ENCODE data around the gene SHISA5. TPM values are rescaled to one million over a fixed set of nuclear protein-coding genes. Genes with fewer than 3 reads are reported as not detected.

SHISA5 gene
- total RNA-seq, 1 donor from 2014 or later: 333 TPM

GRCh38 chr3:48501196-48501595 is 2.8 kb downstream of the SHISA5 start:
- Histone ChIP-seq H2AFZ (ENCODE audit: low read depth, low read length) (no peak overlapping the region), H4K20me1 (ENCODE audit: insufficient read depth, low read length) (peaks cover 18% of the 10 kb centered on the region), H3K27me3 (ENCODE audit: insufficient read depth, low read length) (no peaks in the 10 kb centered on the region), H3K4me3 (ENCODE audit: insufficient read depth, low read depth, low read length) (no peak overlapping the region), H3K79me2 (ENCODE audit: insufficient read depth, low read length) (peaks cover 29% of the 10 kb centered on the region), H3K27ac (ENCODE audit: low read depth, low read length) (no peak overlapping the region), H3K4me2 (ENCODE audit: low read length) (no peak overlapping the region), H3K9ac (ENCODE audit: low read length) (no peak overlapping the region), H3K36me3 (ENCODE audit: insufficient read depth, low read length) (peaks cover 3% of the 10 kb centered on the region), H3K9me3 (ENCODE audit: insufficient read depth, low read depth, low read length) (no peaks in the 10 kb centered on the region), H3K4me1 (ENCODE audit: insufficient read depth, low read length) (peaks cover 21% of the 10 kb centered on the region)
- Mint-ChIP-seq H3K4me3 (ENCODE audit: unreplicated experiment) (no peak overlapping the region), H3K27me3 (ENCODE audit: low read depth, unreplicated experiment) (no peaks in the 10 kb centered on the region), H3K36me3 (ENCODE audit: low read depth, unreplicated experiment) (peaks cover 19% of the 10 kb centered on the region), H3K4me1 (ENCODE audit: low read depth, unreplicated experiment) (peaks cover 14% of the 10 kb centered on the region), H3K9me3 (ENCODE audit: unreplicated experiment) (peaks cover 3% of the 10 kb centered on the region), H3K27ac (ENCODE audit: unreplicated experiment) (peak overlapping the region; percentile 75)
- TF ChIP-seq CTCF (IDR thresholded peaks at IDR 0.05; ENCODE audit: insufficient read depth, low read depth, low read length): no peak
- TF ChIP-seq EZH2 (IDR thresholded peaks at IDR 0.05; ENCODE audit: insufficient read depth, low read length): no peak
- DNase-seq (ENCODE audit: low read depth): no peak
- no peak for FAIRE-seq

DNA sequence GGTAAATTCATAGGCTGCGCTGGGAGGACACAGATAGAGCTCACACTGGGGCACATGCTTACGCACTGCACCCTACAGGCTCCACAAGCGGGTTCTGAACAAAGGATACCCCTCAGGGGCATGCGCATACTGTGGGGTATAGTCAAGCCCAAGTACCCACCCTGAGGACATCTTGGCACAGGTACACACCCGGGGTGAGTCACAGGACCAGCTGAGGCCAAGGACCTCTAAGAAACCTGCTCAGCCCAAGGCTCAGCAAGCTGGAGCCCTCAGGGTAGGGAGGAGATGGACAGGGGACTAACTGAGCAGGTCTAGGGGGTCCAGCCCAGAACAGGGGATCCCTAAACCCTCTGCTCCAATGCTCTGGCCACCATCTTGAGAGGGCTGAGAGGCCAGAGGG is 3.3 kb downstream of the SHISA5 start:
- TF ChIP-seq CTCF (IDR thresholded peaks at IDR 0.05; ENCODE audit: insufficient read depth, low read depth, low read length): no peak
- TF ChIP-seq EZH2 (IDR thresholded peaks at IDR 0.05; ENCODE audit: insufficient read depth, low read length): no peak
- Histone ChIP-seq H2AFZ (ENCODE audit: low read depth, low read length) (no peak overlapping the region), H3K79me2 (ENCODE audit: insufficient read depth, low read length) (peaks cover 29% of the 10 kb centered on the region), H4K20me1 (ENCODE audit: insufficient read depth, low read length) (peaks cover 18% of the 10 kb centered on the region), H3K27ac (ENCODE audit: low read depth, low read length) (no peak overlapping the region), H3K36me3 (ENCODE audit: insufficient read depth, low read length) (peaks cover 3% of the 10 kb centered on the region), H3K4me1 (ENCODE audit: insufficient read depth, low read length) (peaks cover 21% of the 10 kb centered on the region), H3K9ac (ENCODE audit: low read length) (no peak overlapping the region), H3K4me2 (ENCODE audit: low read length) (no peak overlapping the region), H3K9me3 (ENCODE audit: insufficient read depth, low read depth, low read length) (no peaks in the 10 kb centered on the region), H3K4me3 (ENCODE audit: insufficient read depth, low read depth, low read length) (no peak overlapping the region), H3K27me3 (ENCODE audit: insufficient read depth, low read length) (no peaks in the 10 kb centered on the region)
- peaks cover 19% of the 10 kb centered on the region for H3K36me3 Mint-ChIP-seq (ENCODE audit: low read depth, unreplicated experiment)
- no peak overlapping the region for H3K4me3 Mint-ChIP-seq (ENCODE audit: unreplicated experiment)
- H3K4me1 Mint-ChIP-seq (ENCODE audit: low read depth, unreplicated experiment): peaks cover 14% of the 10 kb centered on the region
- no peaks in the 10 kb centered on the region for H3K27me3 Mint-ChIP-seq (ENCODE audit: low read depth, unreplicated experiment)
- peaks cover 3% of the 10 kb centered on the region for H3K9me3 Mint-ChIP-seq (ENCODE audit: unreplicated experiment)
- H3K27ac Mint-ChIP-seq (ENCODE audit: unreplicated experiment): no peak overlapping the region
- DNase-seq (ENCODE audit: low read depth) (no peak), FAIRE-seq (no peak)

GRCh38 chr3:48493203-48493501 is 10.8 kb downstream of the SHISA5 start:
- no peak overlapping the region for H3K9ac ChIP-seq (ENCODE audit: low read length)
- no peaks in the 10 kb centered on the region for H4K20me1 ChIP-seq (ENCODE audit: insufficient read depth, low read length)
- no peak for DNase-seq (ENCODE audit: low read depth)
- no peak overlapping the region for H3K4me3 ChIP-seq (ENCODE audit: insufficient read depth, low read depth, low read length)
- H3K4me2 ChIP-seq (ENCODE audit: low read length): no peak overlapping the region
- H3K27ac Mint-ChIP-seq (ENCODE audit: unreplicated experiment): no peak overlapping the region
- H3K79me2 ChIP-seq (ENCODE audit: insufficient read depth, low read length): no peaks in the 10 kb centered on the region
- no peak overlapping the region for H3K27ac ChIP-seq (ENCODE audit: low read depth, low read length)
- no peaks in the 10 kb centered on the region for H3K27me3 ChIP-seq (ENCODE audit: insufficient read depth, low read length)
- peaks cover 10% of the 10 kb centered on the region for H3K36me3 ChIP-seq (ENCODE audit: insufficient read depth, low read length)
- H3K27me3 Mint-ChIP-seq (ENCODE audit: low read depth, unreplicated experiment): no peaks in the 10 kb centered on the region
- no peaks in the 10 kb centered on the region for H3K4me1 Mint-ChIP-seq (ENCODE audit: low read depth, unreplicated experiment)
- no peak for FAIRE-seq
- H2AFZ ChIP-seq (ENCODE audit: low read depth, low read length): no peak overlapping the region
- H3K4me1 ChIP-seq (ENCODE audit: insufficient read depth, low read length): no peaks in the 10 kb centered on the region
- H3K9me3 ChIP-seq (ENCODE audit: insufficient read depth, low read depth, low read length): no peaks in the 10 kb centered on the region
- TF ChIP-seq EZH2 (IDR thresholded peaks at IDR 0.05; ENCODE audit: insufficient read depth, low read length) (no peak), CTCF (IDR thresholded peaks at IDR 0.05; ENCODE audit: insufficient read depth, low read depth, low read length) (no peak)
- peaks cover 10% of the 10 kb centered on the region for H3K36me3 Mint-ChIP-seq (ENCODE audit: low read depth, unreplicated experiment)
- peaks cover 2% of the 10 kb centered on the region for H3K9me3 Mint-ChIP-seq (ENCODE audit: unreplicated experiment)
- H3K4me3 Mint-ChIP-seq (ENCODE audit: unreplicated experiment): no peak overlapping the region

Data from astrocyte (in vitro differentiated cells and primary cell).